ENCODE measurements around the gene SPRYD3. TPM values are rescaled to one million over a fixed set of nuclear protein-coding genes. Genes with fewer than 3 reads are reported as not detected.

The SPRYD3 gene
- total and polyA plus RNA-seq, 2 of the 4 experiments (the other 2 are of a cell fraction): 25.6 to 27.8 TPM

DNA sequence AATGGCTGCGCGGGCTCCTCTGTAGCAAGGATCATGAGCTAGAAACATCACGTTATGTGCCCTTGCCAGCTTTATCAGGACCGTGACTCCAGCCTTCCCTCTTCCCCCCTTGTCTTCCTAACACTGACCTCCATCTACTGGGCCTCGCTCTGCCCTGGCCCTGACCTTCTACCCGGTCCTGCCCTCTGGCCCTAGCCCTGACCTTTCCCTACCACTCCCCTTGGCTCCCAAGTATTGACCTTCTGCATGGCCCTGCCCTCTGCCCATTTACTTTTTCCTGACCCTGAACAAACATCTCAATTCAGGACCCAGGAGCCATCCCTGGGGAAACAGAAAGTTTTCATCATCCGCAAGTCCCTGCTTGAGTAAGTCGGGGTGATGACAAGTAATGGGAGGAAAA, 26.1 kb upstream of the SPRYD3 start:
- Histone ChIP-seq H2BK120ac (ENCODE audit: low read depth, low read length) (no peak overlapping the region), H3K27ac (ENCODE audit: insufficient read depth, low read length) (no peak overlapping the region), H2BK20ac (ENCODE audit: low read depth, low read length) (no peak overlapping the region), H3K56ac (ENCODE audit: extremely low read depth, insufficient read depth, low read length) (no peak overlapping the region), H3K4me1 (ENCODE audit: control insufficient read depth, insufficient read depth, low read length) (peaks cover 3% of the 10 kb centered on the region; the same call in 1 of the 2 replicates), H3K79me1 (ENCODE audit: low read depth in 1 of 2, low read length in 2 of 2) (peaks cover 0 to 4% of the 10 kb centered on the region in 2 experiments; a peak in 1 of 4 replicates), H3K27me3 (ENCODE audit: control insufficient read depth, insufficient read depth, low read length) (no peaks in the 10 kb centered on the region), H3K9me3 (ENCODE audit: control insufficient read depth, insufficient read depth, low read length) (no peaks in the 10 kb centered on the region), H3K18ac (ENCODE audit: low read depth, low read length) (no peak overlapping the region), H4K91ac (ENCODE audit: insufficient read depth, low read depth, low read length) (no peak overlapping the region), H2AK5ac (ENCODE audit: low read depth, low read length) (peak overlapping the region; percentile 28; the same call in 1 of the 2 replicates), H3K36me3 (ENCODE audit: control insufficient read depth, insufficient read depth, low read length) (peaks cover 7% of the 10 kb centered on the region; the same call in 1 of the 2 replicates), H3K14ac (replicated peaks; ENCODE audit: low read depth, low read length) (no peak overlapping the region), H2AFZ (replicated peaks; ENCODE audit: low read length, poor library complexity) (no peak overlapping the region), H2AK9ac (replicated peaks; ENCODE audit: low read depth, low read length, poor library complexity) (no peak overlapping the region), H3K4me3 (ENCODE audit: insufficient read depth, low read depth, low read length) (no peak overlapping the region), H2BK5ac (ENCODE audit: low read depth, low read length, poor library complexity, severe bottlenecking) (no peak overlapping the region), H3K23ac (ENCODE audit: low read depth, low read length) (no peak overlapping the region), H3K9ac (ENCODE audit: low read depth, low read length) (no peak overlapping the region), H4K5ac (ENCODE audit: low read depth, low read length) (no peak overlapping the region), H3K9me1 (ENCODE audit: insufficient read depth, low read length) (no peaks in the 10 kb centered on the region), H4K20me1 (ENCODE audit: insufficient read depth, low read length) (no peaks in the 10 kb centered on the region), H3K4me2 (ENCODE audit: low read depth, low read length) (no peak overlapping the region), H2BK15ac (ENCODE audit: low read depth, low read length) (no peak overlapping the region), H4K8ac (ENCODE audit: low read depth in 2 of 2, low read length in 2 of 2) (no peak overlapping the region), H3K4ac (ENCODE audit: low read depth, low read length) (no peak overlapping the region)
- DNase-seq (no peak), ATAC-seq (ENCODE audit: low read depth) (no peak)
- ChIA-PET POLR2A (ENCODE audit: unreplicated experiment) (no interaction called here), CTCF (interaction anchor here (1.1 kb wide), 1 partner anchor 39 kb away, joined by 4 read pairs; no protein-coding TSS in a partner anchor)
- in situ Hi-C loops (cut with MboI; ENCODE audit: low sequenced_read_pairs): no loop called here
- no peak for TF ChIP-seq BHLHE40 (IDR thresholded peaks at IDR 0.05; ENCODE audit: low read depth, low read length)
- TF ChIP-seq RCOR1 (IDR thresholded peaks at IDR 0.05; ENCODE audit: insufficient replicate concordance, low read length): no peak
- TF ChIP-seq NFE2L2 (IDR thresholded peaks at IDR 0.05; ENCODE audit: low read depth, low read length): no peak
- TF ChIP-seq, protein P1, sequence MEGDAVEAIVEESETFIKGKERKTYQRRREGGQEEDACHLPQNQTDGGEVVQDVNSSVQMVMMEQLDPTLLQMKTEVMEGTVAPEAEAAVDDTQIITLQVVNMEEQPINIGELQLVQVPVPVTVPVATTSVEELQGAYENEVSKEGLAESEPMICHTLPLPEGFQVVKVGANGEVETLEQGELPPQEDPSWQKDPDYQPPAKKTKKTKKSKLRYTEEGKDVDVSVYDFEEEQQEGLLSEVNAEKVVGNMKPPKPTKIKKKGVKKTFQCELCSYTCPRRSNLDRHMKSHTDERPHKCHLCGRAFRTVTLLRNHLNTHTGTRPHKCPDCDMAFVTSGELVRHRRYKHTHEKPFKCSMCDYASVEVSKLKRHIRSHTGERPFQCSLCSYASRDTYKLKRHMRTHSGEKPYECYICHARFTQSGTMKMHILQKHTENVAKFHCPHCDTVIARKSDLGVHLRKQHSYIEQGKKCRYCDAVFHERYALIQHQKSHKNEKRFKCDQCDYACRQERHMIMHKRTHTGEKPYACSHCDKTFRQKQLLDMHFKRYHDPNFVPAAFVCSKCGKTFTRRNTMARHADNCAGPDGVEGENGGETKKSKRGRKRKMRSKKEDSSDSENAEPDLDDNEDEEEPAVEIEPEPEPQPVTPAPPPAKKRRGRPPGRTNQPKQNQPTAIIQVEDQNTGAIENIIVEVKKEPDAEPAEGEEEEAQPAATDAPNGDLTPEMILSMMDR (conservative IDR thresholded peaks at IDR 0.05; ENCODE audit: low read depth, low read length): no peak
- no peak for TF ChIP-seq MAZ (IDR thresholded peaks at IDR 0.05; ENCODE audit: borderline replicate concordance, low read depth, low read length)
- TF ChIP-seq POLR2A (IDR thresholded peaks at IDR 0.05; ENCODE audit: low read depth, low read length): no peak
- no peak for TF ChIP-seq MXI1 (IDR thresholded peaks at IDR 0.05; ENCODE audit: borderline replicate concordance, low read depth, low read length)
- dilution Hi-C loops (cut with HindIII; ENCODE audit: low sequenced_read_pairs, unreplicated experiment): no loop called here
- WGBS, 2 experiments (ENCODE audit: extremely low coverage in 2 of 2, insufficient read length in 1 of 2): 88% methylated on average over 5 of the region's 8 CpGs; no CpG with 5 or more reads in 1 of the 2 experiments
- intact Hi-C loops (cut with micrococcal nuclease): loop anchor here (5.0 kb wide), 1 partner anchor 42 kb away; no protein-coding TSS in a partner anchor
- no TSS peak for BruUV-seq (replicated peaks)

Data from IMR-90 (cell line).